SIG-M5 treated with dmso at 0.1 percent for 504 hours (cell line): Measurements from ENCODE around the gene SGSH.
"Not testable (repeated sequence)": the region's sequence is repeated elsewhere in the genome, so short reads cannot be mapped to it uniquely, and the experiment has no call there.

ENCODE experiments used
- DNase-seq: peaks from one replicate; lab custom pipeline; 2025; ENCODE audit not compliant: unreplicated experiment; lab: John Stamatoyannopoulos, UW

Gene SGSH

DNA sequence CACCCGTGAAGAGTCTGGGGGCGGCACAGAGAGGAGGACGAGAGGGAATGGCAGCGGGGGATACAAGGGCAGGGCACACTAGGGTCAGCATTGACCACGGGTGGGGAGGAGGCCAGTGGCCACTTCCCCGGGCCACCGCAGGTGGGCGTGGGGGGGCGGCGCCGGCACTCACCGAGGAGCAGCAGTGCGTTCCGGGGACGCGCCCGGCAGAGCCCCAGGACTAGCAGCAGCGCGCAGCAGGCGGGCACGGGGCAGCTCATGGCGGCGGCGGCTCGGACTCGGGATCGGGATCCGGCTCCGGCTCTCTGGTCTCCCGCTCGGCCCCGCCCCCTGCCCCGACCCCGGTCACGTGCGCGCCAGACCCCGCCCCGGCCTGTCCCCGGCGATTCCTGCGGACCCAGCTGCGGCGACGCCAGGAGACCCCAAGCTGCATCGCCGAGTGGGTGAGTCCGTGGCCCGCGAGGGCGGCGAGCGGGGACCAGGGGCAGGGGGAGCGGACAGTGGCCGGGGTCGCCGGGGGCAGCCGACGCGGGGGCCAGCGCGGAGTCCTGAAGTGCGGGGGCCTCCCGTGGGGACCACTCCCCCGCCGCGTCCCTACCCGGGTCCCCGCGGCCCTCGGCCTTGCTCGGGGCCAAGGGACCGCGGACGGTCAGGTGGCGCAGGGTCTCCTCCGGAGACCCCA lies at the start of gene SGSH, which contains the start of gene SLC26A11:
Gene SGSH, minus strand, starts transcription at position 280 of the 682 bp plus-strand sequence. Its CDS starts 20 bp downstream, at position 260.
Gene SLC26A11, plus strand, starts transcription at position 374 of the 682 bp plus-strand sequence. CDS start 1,134 bp downstream, outside the sequence.
- DNase-seq: no peak

DNA sequence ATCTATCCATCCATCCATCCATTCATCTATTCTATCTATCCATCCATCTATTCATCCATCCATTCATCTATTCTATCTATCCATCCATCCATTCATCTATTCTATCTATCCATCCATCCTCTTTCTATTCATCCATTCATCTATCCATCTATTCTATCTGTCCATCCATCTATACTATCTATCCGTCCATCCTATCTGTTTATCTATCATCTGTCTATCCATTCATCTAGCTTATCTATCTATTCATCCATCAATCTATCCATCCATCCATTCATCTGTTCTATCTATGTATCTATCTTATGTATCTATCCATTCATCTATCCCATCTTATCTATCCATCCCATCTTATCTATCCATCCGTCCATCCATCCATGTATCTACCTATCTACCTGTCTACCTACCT lies 49.3 kb upstream of the SGSH start:
- no peak for DNase-seq

DNA sequence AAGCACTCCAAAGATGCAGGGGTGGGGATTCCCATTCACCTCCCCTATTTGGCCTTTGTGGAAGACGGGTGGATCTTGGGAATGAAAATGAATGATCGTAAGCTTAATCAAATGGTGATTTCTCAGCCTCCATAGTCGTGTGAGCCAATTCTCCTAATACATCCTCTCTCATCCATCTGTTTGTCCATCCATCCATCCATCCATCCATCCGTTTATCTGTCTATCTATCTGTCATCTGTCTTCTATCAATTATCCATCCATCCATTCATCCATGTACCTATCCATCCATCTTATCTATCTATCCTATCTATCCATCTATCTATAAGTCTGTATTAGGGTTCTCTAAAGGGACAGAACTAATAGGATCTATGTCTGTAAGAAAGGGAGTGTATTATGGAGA lies 48.3 kb upstream of the SGSH start:
- no peak for DNase-seq

DNA sequence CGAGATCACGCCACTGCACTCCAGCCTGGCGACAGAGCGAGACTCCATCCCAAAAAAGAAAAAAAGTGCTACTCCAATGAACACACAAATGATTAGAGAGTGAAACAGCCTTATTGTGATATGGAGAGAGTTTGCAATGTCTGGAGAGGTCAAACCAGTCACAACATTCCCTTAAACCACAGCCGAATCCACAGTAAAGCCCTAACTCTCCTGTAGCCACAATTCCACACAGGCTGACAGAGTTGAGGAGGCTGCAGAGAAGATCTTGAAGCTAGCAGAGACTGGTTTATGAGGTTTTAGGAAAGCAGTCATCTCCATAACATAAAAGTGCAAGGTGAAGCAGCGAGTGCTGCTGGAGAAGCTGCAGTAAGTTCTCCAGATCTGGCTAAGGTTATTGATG lies 47.3 kb upstream of the SGSH start:
- DNase-seq: no peak

DNA sequence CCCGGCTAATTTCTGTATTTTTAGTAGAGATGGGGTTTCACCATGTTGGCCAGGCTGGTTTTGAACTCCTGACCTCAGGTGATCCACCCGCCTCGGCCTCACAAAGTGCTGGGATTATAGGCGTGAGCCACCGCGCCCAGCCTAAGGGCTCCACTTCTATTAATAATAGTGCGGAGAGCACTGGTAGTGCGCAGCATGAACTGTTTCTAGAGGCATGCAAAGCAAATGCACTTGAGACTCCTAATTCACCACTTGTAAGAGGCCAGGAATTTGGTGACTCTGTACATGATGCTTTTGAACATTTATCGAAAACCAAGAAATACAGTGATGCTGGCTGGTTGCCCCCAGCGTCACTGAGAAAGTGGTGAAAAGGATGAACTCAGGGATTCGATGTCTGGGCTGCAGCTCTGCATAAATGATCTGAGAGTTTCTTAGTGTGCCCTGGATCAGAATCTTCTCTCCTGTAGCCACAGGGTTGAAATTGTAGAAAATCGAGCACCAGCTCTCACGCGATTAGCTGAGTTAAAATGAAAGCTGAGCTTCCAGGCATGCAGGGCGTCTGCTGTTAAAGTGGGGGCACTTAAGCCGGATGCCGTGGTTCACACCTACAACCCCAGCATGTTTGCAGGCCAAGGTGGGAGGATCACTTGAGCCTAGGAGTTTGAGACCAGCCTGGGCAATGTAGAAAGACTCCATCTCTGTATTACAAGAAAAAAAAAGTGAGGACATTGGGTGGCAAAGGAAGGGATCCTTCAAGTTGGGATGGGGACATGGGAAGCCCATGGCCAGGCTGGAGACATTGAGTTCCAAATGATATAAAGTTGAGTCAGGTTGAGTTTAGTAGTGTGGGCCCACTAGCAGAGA lies 45.3 kb upstream of the SGSH start:
- no peak for DNase-seq

DNA sequence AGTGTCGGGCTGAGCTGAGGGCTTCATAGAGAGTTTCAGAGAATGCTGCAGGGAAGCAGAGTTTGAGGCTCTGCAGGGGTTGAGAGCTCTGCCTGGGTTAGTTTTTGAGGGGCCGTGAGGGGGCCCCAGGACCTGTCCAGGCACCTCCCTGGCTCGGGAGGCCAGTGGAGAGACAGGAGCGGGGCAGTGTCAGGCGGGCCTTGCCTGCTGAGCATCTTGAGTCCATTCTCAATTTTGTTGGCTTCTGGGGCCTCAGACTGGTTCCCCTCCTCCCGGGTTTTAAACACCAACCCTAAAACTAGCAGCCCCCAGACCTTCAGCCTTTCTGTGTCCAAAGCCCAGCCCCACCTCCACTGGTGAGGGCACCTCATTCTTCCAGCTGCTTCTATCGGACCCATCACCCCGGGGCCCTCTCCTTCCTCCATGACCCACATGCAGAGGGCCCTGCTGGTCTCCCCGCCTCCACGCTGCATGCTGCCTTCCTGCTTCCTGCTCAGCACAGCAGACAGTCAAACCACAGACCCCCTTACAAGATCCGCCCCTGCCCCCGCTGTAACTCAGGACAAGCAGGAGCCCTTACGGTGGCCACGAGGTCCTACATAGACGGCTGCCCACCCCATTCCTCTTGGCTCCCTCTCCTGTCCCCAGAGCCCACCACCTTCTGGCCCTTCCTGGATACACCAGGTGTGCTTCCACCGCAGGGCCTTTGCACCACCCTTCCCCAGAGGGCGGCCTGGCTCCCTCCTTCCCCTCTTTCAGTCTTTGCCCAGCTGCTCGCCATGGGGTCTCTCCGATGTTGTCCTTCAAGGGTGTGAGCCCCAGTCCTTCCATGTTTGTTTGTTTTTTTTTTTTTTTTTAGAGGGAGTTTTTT lies 44.3 kb upstream of the SGSH start:
- DNase-seq: no peak

DNA sequence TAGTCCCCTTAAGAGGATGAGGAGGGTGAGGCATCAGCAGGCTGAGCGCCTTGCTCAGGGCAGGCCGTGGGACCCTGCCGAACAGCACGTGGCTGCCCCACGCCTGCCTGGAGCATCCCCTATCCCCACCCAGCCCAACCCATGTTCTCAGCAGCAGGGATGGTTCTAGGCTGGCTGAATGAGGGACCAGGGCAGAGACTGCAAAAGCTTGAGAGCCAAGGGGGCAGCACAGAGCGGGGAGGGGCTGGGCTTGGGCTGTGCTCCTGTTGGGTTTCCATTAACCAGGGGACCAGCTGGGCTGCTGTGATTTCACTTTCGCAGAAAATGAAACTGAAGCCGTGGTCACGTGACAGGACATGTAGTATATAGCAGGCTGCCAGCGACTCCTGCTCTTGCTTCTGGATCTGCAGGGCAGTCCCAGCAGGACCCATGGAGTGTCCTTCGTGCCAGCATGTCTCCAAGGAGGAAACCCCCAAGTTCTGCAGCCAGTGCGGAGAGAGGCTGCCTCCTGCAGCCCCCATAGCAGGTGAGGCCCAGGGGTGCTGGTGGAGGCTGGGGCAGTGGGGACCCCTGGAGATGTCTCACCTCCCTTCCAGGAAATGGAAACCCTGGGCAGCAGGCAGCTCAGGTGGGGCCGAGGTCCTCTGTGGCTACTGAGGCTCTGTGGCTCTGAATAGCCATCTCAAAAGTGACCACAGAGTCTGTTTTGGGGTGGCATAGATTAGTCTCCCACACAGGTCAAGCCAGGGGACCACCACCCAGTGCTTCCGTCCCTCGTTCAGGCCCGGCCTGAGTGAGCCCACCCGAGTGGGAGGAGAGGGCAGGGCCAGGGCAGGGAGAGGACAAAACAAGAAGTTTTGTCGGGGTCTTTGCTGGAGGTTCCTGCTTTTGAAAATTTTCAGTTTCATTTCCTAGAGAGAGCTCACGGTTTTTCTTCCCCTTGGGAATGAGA lies 43.4 kb upstream of the SGSH start:
- peak; percentile 65 for DNase-seq

DNA sequence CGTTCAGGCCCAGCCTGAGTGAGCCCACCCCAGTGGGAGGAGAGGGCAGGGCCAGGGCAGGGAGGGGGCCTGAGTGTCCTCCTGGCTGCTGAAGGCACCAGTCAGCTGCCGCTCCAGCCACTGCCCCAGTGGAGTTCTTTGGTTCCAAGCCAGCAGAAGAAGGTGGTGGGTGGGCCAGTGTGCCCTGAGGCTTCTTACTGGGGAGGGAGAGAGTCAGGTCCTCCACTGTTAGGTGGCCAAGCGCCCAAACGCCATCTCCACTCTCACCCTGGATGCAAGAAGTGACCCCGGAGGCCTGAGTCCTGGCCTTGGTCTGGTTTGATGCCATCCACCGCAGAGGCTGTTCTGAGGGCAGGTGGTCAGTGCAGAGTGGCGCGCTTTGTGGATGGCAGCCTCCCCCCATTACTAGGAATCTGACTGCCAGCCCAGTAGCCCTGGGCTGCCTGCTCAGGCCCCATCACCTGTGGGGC lies 42.7 kb upstream of the SGSH start:
- no peak for DNase-seq

DNA sequence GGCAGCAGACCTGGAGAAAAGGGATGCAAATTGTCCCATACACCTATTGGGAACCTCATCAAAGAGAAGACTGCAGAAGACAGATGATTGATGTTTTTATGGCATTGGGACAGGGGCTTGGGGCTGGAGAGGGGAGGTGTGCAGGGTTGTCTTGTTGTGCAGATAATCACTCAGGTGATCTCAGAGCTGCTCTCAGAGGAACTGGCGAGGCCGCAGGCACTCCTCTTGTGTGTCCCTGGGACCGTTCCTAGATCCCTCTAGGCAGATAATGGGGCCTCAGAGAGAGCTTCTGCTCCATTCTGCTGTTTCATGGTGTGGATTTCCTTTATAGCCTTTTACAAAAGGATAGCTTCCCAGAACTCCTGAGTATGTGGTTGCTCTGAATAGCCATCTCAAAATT lies 42.2 kb upstream of the SGSH start:
- DNase-seq: no peak

DNA sequence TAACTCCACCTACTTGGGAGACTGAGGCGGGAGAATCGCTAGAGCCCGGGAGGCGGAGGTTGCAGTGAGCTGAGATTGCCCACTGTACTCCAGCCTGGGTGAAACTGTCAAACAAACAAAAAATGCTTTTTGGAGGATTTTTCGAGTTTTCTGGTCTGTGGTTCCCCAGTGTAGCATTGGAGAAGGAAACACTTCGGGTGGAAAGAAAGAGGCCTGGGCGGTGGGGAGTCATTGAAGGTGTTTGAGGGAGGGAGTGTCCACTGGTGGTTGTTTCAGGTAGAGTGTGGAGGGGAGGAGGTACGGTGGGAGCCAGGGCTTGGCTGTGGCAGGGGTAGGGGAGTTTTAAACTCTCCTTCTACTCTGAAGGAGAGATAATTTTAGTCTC lies 41.8 kb upstream of the SGSH start:
- no peak for DNase-seq

DNA sequence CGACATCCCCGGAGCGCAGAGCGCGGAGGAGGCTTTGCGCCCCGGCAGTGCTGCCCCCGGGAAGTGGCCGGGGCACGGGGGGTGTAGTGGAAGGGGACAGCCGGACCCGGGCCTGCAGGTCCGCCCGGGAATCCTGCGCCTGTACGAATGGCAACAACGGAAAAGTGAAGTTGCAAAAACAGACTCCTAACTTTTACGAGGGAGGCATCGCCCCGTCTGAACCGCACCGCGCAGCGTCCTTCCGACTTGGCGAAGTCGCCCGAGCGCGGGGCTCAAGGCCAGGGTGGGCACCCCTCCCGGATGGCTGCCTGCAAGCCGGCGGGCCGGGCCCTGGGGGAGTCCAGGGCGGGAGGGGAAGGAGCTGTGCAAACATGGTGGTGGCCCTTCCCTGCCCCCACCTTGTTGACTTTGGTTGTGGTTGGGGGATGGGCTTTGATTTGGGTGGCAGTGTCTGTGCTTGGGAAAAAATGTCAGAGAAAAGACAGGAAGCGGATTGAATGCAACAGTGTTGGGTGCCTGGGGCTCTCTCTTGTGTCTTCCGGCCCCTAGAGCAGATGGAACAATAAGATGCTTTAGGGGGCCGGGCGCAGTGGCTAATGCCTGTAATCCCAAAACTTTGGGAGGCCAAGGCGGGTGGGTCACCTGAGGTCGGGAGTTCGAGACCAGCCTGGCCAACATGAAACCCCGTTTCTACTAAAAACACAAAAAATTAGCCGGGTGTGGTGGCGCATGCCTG lies 41.2 kb upstream of the SGSH start:
- DNase-seq: peak; percentile 57

DNA sequence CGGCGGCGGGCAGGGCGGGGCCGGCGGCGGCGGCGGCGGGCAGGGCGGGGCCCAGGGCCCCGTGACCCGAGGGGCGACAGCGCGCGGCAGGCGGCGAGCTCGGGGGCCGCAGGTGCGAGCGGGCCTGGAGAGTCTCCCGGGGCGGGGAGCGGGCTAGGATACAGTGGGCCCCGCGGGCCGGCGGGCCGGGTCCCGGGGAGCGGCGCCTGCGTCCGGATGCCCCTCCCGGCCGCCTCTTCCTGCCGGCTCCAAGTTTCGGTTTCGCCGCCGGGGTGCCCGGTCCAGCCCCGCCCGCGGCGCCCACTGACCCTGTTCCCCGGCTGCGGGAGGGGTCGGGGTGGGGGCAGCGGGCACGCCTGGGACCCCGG lies 40.6 kb upstream of the SGSH start, which contains the start of gene RNF213:
Gene RNF213, plus strand, starts transcription at position 62 of the 368 bp plus-strand sequence. CDS start 2,830 bp downstream, outside the sequence.
- DNase-seq: peak; percentile 23

DNA sequence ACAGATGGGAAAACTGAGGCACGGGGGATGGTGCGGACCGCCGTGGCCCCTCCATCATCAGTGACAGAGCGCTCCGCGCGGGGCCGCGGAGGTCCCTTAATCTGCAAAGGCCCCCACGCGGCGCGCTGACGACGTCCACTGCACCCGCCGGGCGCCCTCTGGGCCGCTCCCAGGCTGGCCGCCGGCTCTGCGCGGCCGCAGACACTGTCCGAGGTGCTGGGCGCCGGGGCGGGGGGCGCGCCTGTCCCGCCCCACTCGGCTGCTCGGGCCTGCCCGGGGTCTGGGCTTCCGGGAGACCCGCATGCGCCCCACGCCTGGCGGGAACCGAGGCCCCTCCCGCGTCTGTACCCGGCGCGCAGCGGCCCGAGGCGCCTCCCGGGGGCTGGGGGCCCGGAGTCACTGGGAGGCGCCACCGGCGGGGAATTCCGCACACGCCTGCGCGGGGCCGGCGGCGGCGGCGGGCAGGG lies 40.0 kb upstream of the SGSH start:
- DNase-seq: peak; percentile 13

DNA sequence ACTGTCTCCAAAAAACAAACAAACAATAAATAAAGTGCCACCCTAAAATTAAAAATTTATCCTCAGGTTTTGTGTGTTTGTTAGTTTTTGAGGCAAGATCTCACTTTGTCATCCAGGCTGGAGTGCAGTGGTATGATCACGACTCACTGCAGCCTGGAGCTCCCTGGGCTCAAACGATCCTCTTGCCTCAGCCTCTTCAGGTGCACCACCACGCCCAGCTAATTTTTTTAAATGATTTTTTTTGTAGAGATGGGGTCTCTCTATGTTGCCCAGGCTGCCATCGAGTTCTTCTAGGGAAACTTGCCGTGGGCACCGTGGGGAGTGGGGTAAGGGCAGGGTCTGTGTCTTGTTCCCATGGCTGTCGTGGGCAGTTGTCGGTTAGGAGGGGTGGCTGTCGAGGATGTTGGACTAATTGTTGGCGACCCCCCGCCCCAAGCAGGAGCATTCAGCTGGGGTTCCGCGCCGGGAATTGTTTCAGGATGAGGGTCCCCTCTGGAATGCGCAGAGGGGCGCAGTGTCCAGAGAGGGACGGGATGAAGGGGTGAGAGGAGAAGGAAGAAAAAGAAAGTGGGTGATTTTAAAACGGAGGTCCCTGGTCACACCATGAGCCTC lies 39.4 kb upstream of the SGSH start:
- DNase-seq: no peak

DNA sequence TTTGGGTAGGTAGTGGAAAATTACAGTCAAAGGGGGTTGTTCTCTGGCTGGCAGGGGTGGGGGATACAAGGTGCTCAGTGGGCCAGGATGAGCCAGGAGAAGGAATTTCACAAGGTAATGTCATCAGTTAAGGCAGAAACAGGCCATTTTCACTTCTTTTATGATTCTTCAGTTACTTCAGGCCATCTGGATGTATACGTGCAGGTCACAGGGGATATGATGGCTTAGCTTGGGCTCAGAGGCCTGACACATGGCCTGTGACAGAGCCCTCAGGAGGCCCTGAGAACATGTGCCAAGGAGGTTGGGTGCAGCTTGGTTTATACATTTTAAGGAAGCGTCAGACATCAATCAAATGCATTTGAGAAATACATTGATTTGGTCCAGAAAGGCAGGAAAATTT lies 38.2 kb upstream of the SGSH start:
- DNase-seq: not testable (repeated sequence)

DNA sequence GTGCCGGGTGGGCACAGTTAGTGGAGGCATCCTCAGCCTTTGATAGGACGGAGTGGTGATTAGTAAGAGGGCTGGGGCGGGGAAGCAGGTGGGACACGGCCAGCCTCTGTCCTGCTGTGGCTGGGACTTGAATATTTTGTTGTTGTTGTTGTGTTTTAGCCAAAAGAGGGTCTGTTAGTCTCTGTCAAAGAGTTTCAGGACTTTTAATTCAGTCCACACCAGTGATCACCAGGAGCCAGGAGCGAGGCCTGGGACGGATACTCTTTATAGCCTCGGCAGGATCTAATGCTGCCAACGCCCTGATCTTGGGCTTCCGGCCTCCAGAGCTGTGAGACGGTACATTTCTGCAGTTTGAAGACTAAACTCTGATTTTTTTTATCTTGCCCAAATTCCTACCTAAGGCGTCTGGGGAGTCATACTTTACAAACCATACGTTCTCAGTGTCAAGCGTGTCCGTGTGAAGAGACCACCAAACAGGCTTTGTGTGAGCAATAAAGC lies 37.6 kb upstream of the SGSH start:
- DNase-seq: no peak

DNA sequence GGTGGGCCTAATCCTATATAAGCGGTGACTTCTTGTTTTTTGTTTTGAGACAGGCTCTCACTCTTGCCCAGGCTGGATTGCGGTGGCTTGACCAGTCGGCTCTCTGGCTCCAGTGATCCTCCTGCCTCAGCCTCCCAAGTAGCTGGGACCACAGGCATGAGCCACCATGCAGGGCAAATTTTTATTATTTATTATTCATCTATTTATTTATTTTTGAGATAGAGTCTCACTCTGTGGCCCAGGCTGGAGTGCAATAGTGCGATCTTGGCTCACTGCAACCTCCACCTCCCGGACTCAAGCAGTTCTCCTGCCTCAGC lies 35.9 kb upstream of the SGSH start:
- DNase-seq: no peak

DNA sequence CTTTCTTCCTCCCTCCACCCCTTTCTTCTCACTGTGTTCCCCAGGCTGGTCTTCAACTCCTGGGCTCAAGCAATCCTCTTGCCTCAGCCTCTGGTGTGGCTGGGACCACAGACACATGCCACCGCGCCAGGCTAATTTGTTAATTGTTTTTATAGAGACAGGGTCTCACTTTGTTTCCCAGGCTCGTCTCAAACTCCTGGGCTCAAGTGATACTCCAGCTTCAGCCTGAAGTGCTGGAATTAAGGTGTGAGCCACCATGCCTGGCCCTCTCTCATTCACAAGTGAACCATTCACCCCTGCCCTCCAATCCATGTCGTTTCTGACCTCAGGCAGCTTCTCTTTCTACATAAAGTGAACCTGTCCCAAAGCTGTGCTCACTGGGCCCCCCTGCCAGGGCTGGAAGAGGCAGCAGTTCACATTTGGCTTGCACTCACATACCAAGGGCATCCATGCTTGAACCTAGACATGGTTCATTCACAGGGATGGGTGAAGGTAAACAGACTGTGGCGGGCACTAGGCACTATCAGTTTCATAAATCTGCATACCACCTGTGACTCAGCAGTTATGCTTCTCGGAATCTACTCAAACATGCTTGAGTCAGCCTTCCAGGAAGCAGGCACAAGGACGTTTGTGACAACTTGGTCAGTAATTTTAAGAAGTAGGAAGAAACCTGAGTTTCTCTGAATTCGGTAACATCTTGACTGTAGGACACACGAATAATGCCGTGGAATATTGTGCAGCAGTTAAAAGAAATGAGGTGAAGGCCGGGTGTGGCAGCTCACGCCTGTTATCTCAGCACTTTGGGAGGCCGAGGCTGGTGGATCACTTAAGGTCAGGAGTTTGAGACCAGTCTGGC lies 34.5 kb upstream of the SGSH start:
- peak; percentile 83 for DNase-seq
